GM12878 (cell line): ENCODE results near the gene EXOC4. TPM values are rescaled to one million over a fixed set of nuclear protein-coding genes. Genes with fewer than 3 reads are reported as not detected.

Experiments used
- ATAC-seq: fragments of 200-7000 bp; cut with Tn5 transposase; 3 replicates; pipeline ENCODE4 v1.9.1; 2020; ENCODE audit warnings: mild to moderate bottlenecking, moderate library complexity
- BruUV-seq: library from RNA; stranded (reverse); fragments of 400-500 nt; replicated peaks from 2 replicates; lab custom pipeline; 2021; lab: Mats Ljungman, UMichigan
- CTCF ChIA-PET: fragments of 300-600 bp; sonication (Branson Sonifier 250); formaldehyde crosslinking; extraction: SDS; loops from one replicate; lab custom pipeline; 2021; ENCODE audit warnings: inconsistent platforms; lab: Yijun Ruan, JAX
- POLR2A ChIA-PET: fragments of 350-600 bp; formaldehyde crosslinking; extraction: SDS; loops from one replicate; lab custom pipeline; 2021; ENCODE audit warnings: inconsistent platforms; lab: Charles Lee
- RAD21 ChIA-PET: fragments of 300-600 bp; sonication (Branson Sonifier 250); formaldehyde crosslinking; loops from one replicate; lab custom pipeline; 2023; ENCODE audit warnings: antibody characterized with exemption; ENCODE audit not compliant: unreplicated experiment; lab: Charles Lee
- SMC1A ChIA-PET: fragments of 300-600 bp; sonication (Branson Sonifier 250); formaldehyde crosslinking; loops from one replicate; lab custom pipeline; 2023; ENCODE audit not compliant: unreplicated experiment, uncharacterized antibody; lab: Charles Lee
- DNase-seq: peaks from one replicate; pipeline ENCODE4 v3.0.0-alpha.2; 2011; ENCODE audit warnings: low read depth, low spot score
- FAIRE-seq: peaks from 3 replicates; lab custom pipeline; 2011; peaks lifted over from hg19 to GRCh38; lab: Jason Lieb, UNC
- H2AFZ ChIP-seq: 2 replicates; pipeline ENCODE4 v1.6.0; 2011; ENCODE audit warnings: low read depth, low read length, control low read depth; ENCODE audit not compliant: control insufficient read depth
- H3K27ac ChIP-seq: 2 replicates; pipeline ENCODE4 v1.5.1; 2011; ENCODE audit warnings: control low read depth; ENCODE audit not compliant: control insufficient read depth, insufficient read depth
- H3K27me3 ChIP-seq, 2 experiments: replicated peaks in 1 of 2; 2 replicates each; pipeline versions ENCODE4 v1.6.0 to v1.6.1; 2011; ENCODE audit warnings: low read length in 1 of 2; ENCODE audit not compliant: control insufficient read depth in 2 of 2, insufficient read depth in 2 of 2
- H3K36me3 ChIP-seq, 2 experiments: 2 replicates each; pipeline ENCODE4 v1.5.1; 2011; ENCODE audit warnings: low read length in 1 of 2; ENCODE audit not compliant: control insufficient read depth in 2 of 2, insufficient read depth in 2 of 2
- H3K4me1 ChIP-seq: 2 replicates; pipeline ENCODE4 v1.6.1; 2011; ENCODE audit warnings: mild to moderate bottlenecking, low read length, moderate library complexity, mixed read lengths; ENCODE audit not compliant: control insufficient read depth, insufficient read depth
- H3K4me2 ChIP-seq: 2 replicates; pipeline ENCODE4 v1.6.0; 2011; ENCODE audit warnings: control low read depth; ENCODE audit not compliant: control insufficient read depth, insufficient read depth
- H3K4me3 ChIP-seq: fragments of 200-600 bp; sonication (generic); 2 replicates; pipeline ENCODE4 v1.5.1; 2016
- H3K79me2 ChIP-seq: 2 replicates; pipeline ENCODE4 v1.6.0; 2011; ENCODE audit warnings: low read length; ENCODE audit not compliant: control insufficient read depth, insufficient read depth
- H3K9ac ChIP-seq: 2 replicates; pipeline ENCODE4 v1.8.0; 2011; ENCODE audit warnings: low read length, control low read depth, mixed read lengths; ENCODE audit not compliant: control insufficient read depth, insufficient read depth
- H3K9me3 ChIP-seq: replicated peaks from 3 replicates; pipeline ENCODE4 v1.5.1; 2011; ENCODE audit warnings: mild to moderate bottlenecking, low read length; ENCODE audit not compliant: control insufficient read depth, insufficient read depth
- H4K20me1 ChIP-seq: 2 replicates; pipeline ENCODE4 v1.6.0; 2011; ENCODE audit not compliant: control insufficient read depth, insufficient read depth
- ETV6 ChIP-seq, 2 experiments: fragments of 450-650 bp in 1 of 2; IDR thresholded peaks in 1 of 2; conservative IDR thresholded peaks in 1 of 2; 2 replicates each; pipeline ENCODE4 v1.6.1; 2014; ENCODE audit warnings: antibody characterized with exemption in 1 of 2, borderline replicate concordance in 1 of 2, low read depth in 1 of 2, mild to moderate bottlenecking in 1 of 2, moderate library complexity in 1 of 2
- IKZF1 ChIP-seq: fragments of 450-650 bp; conservative IDR thresholded peaks from 2 replicates; pipeline ENCODE4 v1.6.1; 2017; ENCODE audit warnings: antibody characterized with exemption, mild to moderate bottlenecking
- NFXL1 ChIP-seq: fragments of 450-650 bp; IDR thresholded peaks from 2 replicates; pipeline ENCODE4 v1.6.1; 2017; ENCODE audit warnings: antibody characterized with exemption, mild to moderate bottlenecking, borderline replicate concordance
- POLR2AphosphoS2 ChIP-seq: IDR thresholded peaks from 2 replicates; pipeline ENCODE4 v1.6.1; 2011; ENCODE audit warnings: low read depth, mild to moderate bottlenecking, low read length, improper control_type of control experiment, moderate library complexity
- SIX5 ChIP-seq: IDR thresholded peaks from 2 replicates; pipeline ENCODE4 v1.6.1; 2011; ENCODE audit warnings: mild to moderate bottlenecking, low read depth, low read length, moderate library complexity; ENCODE audit not compliant: severe bottlenecking
- TCF7 ChIP-seq: IDR thresholded peaks from 2 replicates; pipeline ENCODE4 v1.6.1; 2014; ENCODE audit warnings: antibody characterized with exemption, borderline replicate concordance
- in situ Hi-C: fragments of 300-500 bp; cut with MboI; formaldehyde crosslinking; loops from 9 replicates; pipeline ENCODE4 v1.14.3; 2018; ENCODE audit warnings: mixed read lengths
- intact Hi-C: fragments of 100-400 bp; cut with micrococcal nuclease; formaldehyde crosslinking; loops from one replicate; pipeline ENCODE4 v1.14.2; 2022; ENCODE audit not compliant: unreplicated experiment
- polyA plus RNA-seq, 11 experiments: library from polyadenylated mRNA; depleted of rRNA in 4 of 11; unstranded in 6 of 11; stranded (reverse) in 5 of 11; fragments of >200 nt; fragmentation: Nextera tagmentation in 4 of 11; fragmentation: Illumina TruSeq in 1 of 11; extraction: Ambion mirVana in 4 of 11; extraction: Trizol in 1 of 11; gene quantifications; 1 replicate in 1 of 11; 2 replicates in 10 of 11; pipeline versions ENCODE4 v1.2.1 to v1.2.3, GENCODE V29; 2011 to 2016; ENCODE audit warnings: inconsistent platforms in 2 of 11, missing spikeins in 2 of 11, low read depth in 1 of 11
- total RNA-seq, 4 experiments: library from RNA; depleted of rRNA in 3 of 4; stranded (reverse); fragments of >200 nt in 3 of 4; fragmentation: Illumina TruSeq in 1 of 4; extraction: Trizol in 1 of 4; gene quantifications; 2 replicates each; pipeline versions ENCODE4 v1.2.1 to v1.2.3, GENCODE V29; 2013 to 2021
- TF ChIP-seq, protein P1 (sequence below): IDR thresholded peaks from 2 replicates; pipeline ENCODE4 v1.6.1; 2011; ENCODE audit warnings: mild to moderate bottlenecking, low read depth, low read length, moderate library complexity; ENCODE audit not compliant: insufficient replicate concordance

EXOC4 gene
- total and polyA plus RNA-seq, 10 of the 15 experiments (the other 5 are each of a cell fraction or from before 2014, with no cell fraction given) = 13.2 to 44.5 (median 29.6) TPM

DNA sequence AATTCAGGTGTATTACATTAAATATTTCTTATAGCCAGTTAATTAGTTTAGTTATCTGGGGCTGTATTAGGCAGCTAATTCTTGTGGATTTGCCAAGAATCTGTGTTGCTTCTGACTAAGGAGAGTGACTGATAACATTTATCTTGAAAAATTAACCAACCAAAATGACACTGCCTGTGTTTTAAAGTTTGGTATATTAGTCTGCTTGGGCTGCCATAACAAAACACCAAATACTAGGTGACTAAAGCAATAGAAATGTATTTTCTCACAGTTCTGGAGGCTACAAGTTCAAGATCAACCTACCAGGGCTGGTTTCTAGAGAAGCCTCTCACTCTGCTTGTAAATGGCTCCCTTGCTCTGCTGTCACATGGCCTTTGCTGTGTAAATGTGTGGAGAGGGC, 12.9 kb downstream of the EXOC4 start:
- no peak for DNase-seq
- H3K4me1 ChIP-seq = no peaks in the 10 kb centered on the region
- no peaks in the 10 kb centered on the region for H3K36me3 ChIP-seq
- in situ Hi-C loops = no loop called here
- RAD21 ChIA-PET = no interaction called here
- H3K9ac ChIP-seq = no peak overlapping the region
- no peak for FAIRE-seq
- no peaks in the 10 kb centered on the region for H4K20me1 ChIP-seq
- H3K9me3 ChIP-seq = no peaks in the 10 kb centered on the region; the same call in 2 of the 3 replicates
- TF ChIP-seq POLR2AphosphoS2 (no peak), ETV6 (conservative IDR thresholded peaks at IDR 0.05 in 1 of 2, IDR thresholded peaks at IDR 0.05 in 1 of 2; ENCODE audit: borderline replicate concordance in 1 of 2, low read depth in 1 of 2) (no peak), NFXL1 (no peak), IKZF1 (no peak), TCF7 (no peak), SIX5 (no peak)
- TF ChIP-seq, protein P1, sequence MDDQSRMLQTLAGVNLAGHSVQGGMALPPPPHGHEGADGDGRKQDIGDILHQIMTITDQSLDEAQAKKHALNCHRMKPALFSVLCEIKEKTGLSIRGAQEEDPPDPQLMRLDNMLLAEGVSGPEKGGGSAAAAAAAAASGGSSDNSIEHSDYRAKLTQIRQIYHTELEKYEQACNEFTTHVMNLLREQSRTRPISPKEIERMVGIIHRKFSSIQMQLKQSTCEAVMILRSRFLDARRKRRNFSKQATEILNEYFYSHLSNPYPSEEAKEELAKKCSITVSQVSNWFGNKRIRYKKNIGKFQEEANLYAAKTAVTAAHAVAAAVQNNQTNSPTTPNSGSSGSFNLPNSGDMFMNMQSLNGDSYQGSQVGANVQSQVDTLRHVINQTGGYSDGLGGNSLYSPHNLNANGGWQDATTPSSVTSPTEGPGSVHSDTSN = no peak
- intact Hi-C loops = no loop called here
- POLR2A ChIA-PET = no interaction called here
- no peak overlapping the region for H3K4me3 ChIP-seq
- no peak overlapping the region for H2AFZ ChIP-seq
- H3K27me3 ChIP-seq = no peaks in the 10 kb centered on the region
- H3K79me2 ChIP-seq = peaks cover 1% of the 10 kb centered on the region; the same call in 1 of the 2 replicates
- BruUV-seq = no TSS peak
- CTCF ChIA-PET = no interaction called here
- H3K4me2 ChIP-seq = no peak overlapping the region
- H3K27ac ChIP-seq = no peak overlapping the region
- no peak for ATAC-seq
- SMC1A ChIA-PET = no interaction called here
